ENCODE measurements around the gene FADS6. TPM values are rescaled to one million over a fixed set of nuclear protein-coding genes. Genes with fewer than 3 reads are reported as not detected.
"Not testable (repeated sequence)": the region's sequence is repeated elsewhere in the genome, so short reads cannot be mapped to it uniquely, and the experiment has no call there.

Gene FADS6
- polyA plus RNA-seq, 3 donors = 0.53 to 0.83 (median 0.68) TPM

- DNase-seq = not testable (repeated sequence)
These were observed 23.4 kb downstream of the FADS6 start for GRCh38 chr17:74870028-74870427.

- DNase-seq = no peak
These were observed 24.6 kb downstream of the FADS6 start for GRCh38 chr17:74868908-74869255.

- no peak for DNase-seq
These were observed 25.1 kb downstream of the FADS6 start for GRCh38 chr17:74868251-74868907.

GRCh38 chr17:74866198-74866835 is 27.1 kb downstream of the FADS6 start:
- DNase-seq = no peak

- DNase-seq = no peak
These were observed 27.8 kb downstream of the FADS6 start for GRCh38 chr17:74865504-74866197.

GRCh38 chr17:74864866-74865395 is 28.5 kb downstream of the FADS6 start:
- DNase-seq = peak; percentile 63

GRCh38 chr17:74864297-74864865 is 29.1 kb downstream of the FADS6 start:
- DNase-seq = no peak

GRCh38 chr17:74863420-74864296 is 29.8 kb downstream of the FADS6 start:
- no peak for DNase-seq

- DNase-seq = no peak
These were observed 30.5 kb downstream of the FADS6 start for GRCh38 chr17:74862919-74863318.

- peak; percentile 67 for DNase-seq
These were observed 31.1 kb downstream of the FADS6 start for GRCh38 chr17:74862108-74862901.

- DNase-seq = no peak
These were observed 31.7 kb downstream of the FADS6 start for GRCh38 chr17:74861662-74862107.

- no peak for DNase-seq
These were observed 32.4 kb downstream of the FADS6 start for GRCh38 chr17:74860872-74861661.

- no peak for DNase-seq
These were observed 33.1 kb downstream of the FADS6 start for GRCh38 chr17:74860229-74860871.

GRCh38 chr17:74859459-74860228 is 33.8 kb downstream of the FADS6 start, which contains the start of gene GRIN2C:
TSS of gene GRIN2C (minus strand) at chr17:74859885. CDS start at chr17:74855092, 4,793 bp downstream.
- DNase-seq = no peak

GRCh38 chr17:74858672-74859458 is 34.6 kb downstream of the FADS6 start:
- DNase-seq = no peak

- DNase-seq = no peak
These were observed 36.2 kb downstream of the FADS6 start for GRCh38 chr17:74857191-74857590.

GRCh38 chr17:74856112-74856511 is 37.3 kb downstream of the FADS6 start:
- no peak for DNase-seq

Data from renal pelvis (tissue), 4 donors.